Kidney (tissue), 14 donors: ENCODE data around the gene CEP250. TPM values are rescaled to one million over a fixed set of nuclear protein-coding genes. Genes with fewer than 3 reads are reported as not detected.

ENCODE experiments used
- DNase-seq, 5 donors: peaks; one replicate each; pipeline ENCODE4 v3.0.0-alpha.2; 2013 to 2020
- FAIRE-seq: peaks from 2 replicates; lab custom pipeline; 2012; peaks lifted over from hg19 to GRCh38; lab: Jason Lieb, UNC
- H3K27ac ChIP-seq, 2 donors: one replicate each; pipeline ENCODE4 v1.7.0; 2013; ENCODE audit warnings: low read depth in 2 of 2, low read length in 2 of 2, inconsistent platforms in 1 of 2
- H3K27me3 ChIP-seq: one replicate; pipeline ENCODE4 v1.7.1; 2013; ENCODE audit warnings: low read length, inconsistent platforms; ENCODE audit not compliant: control insufficient read depth, insufficient read depth
- H3K36me3 ChIP-seq, 3 donors: one replicate each; pipeline versions ENCODE4 v1.7.0 to v1.7.1; 2013; ENCODE audit warnings: low read length in 3 of 3, control low read depth in 1 of 3, inconsistent platforms in 1 of 3; ENCODE audit not compliant: insufficient read depth in 3 of 3, control insufficient read depth in 2 of 3
- H3K4me1 ChIP-seq, 3 donors: one replicate each; pipeline versions ENCODE4 v1.7.0 to v1.7.1; 2013; ENCODE audit warnings: low read length in 3 of 3, inconsistent platforms in 1 of 3, low read depth in 1 of 3; ENCODE audit not compliant: control insufficient read depth in 2 of 3, insufficient read depth in 2 of 3
- H3K4me3 ChIP-seq, 3 donors: one replicate each; pipeline versions ENCODE4 v1.7.0 to v1.8.1; 2013; ENCODE audit warnings: low read length in 3 of 3, control low read depth in 1 of 3, inconsistent platforms in 1 of 3
- H3K9ac ChIP-seq, 3 donors: one replicate each; pipeline versions ENCODE4 v1.7.0 to v1.7.1; 2013; ENCODE audit warnings: low read length in 3 of 3, control low read depth in 1 of 3, inconsistent platforms in 1 of 3
- H3K9me3 ChIP-seq, 3 donors: one replicate each; pipeline versions ENCODE4 v1.7.0 to v1.7.1; 2013; ENCODE audit warnings: low read length in 3 of 3, control low read depth in 1 of 3, inconsistent platforms in 1 of 3; ENCODE audit not compliant: control insufficient read depth in 2 of 3, insufficient read depth in 1 of 3
- CTCF ChIP-seq: IDR thresholded peaks from 3 replicates; pipeline ENCODE4 v1.5.1; 2012; ENCODE audit warnings: mild to moderate bottlenecking, moderate library complexity, borderline replicate concordance; ENCODE audit not compliant: insufficient read depth; ENCODE audit errors: extremely low read depth
- intact Hi-C: fragments of 100-400 bp; cut with DNase I; formaldehyde crosslinking; loops from one replicate; pipeline ENCODE4 v1.11.1; 2022
- polyA plus RNA-seq: library from polyadenylated mRNA; stranded (reverse); fragments of 350-450 nt; fragmentation: Illumina TruSeq; extraction: RNeasy Lipid Tissue Mini Kit (QIAGEN cat#74804); gene quantifications from one replicate; pipeline ENCODE4 v1.2.3, GENCODE V29; 2014; ENCODE audit warnings: low read depth, low replicate concordance; ENCODE audit not compliant: insufficient read depth
- total RNA-seq: library from RNA; stranded (reverse); fragmentation: NEBNext Ultra II Directional; extraction: Animal tissue kit (Norgen Biotek cat#: 25700); gene quantifications from one replicate; pipeline ENCODE4 v1.2.1, GENCODE V29; 2021
- donor health status: control.
- donor health status: control.
- donor health status: control.
- donor health status: control.
- donor health status: control.
- donor health status: DM: yes; HTN: yes; CAD: no.
- donor health status: Normal renal cell carcinoma (clear cell type).

Gene CEP250
- total and polyA plus RNA-seq, 2 donors from 2014 or later = 4.9 to 25.2 TPM

- no peak overlapping the region for H3K9ac ChIP-seq
- H3K27ac ChIP-seq = no peak overlapping the region
- DNase-seq (no peak), FAIRE-seq (no peak)
- no peaks in the 10 kb centered on the region for H3K9me3 ChIP-seq
- no peaks in the 10 kb centered on the region for H3K4me1 ChIP-seq
- no peak overlapping the region for H3K4me3 ChIP-seq
- H3K36me3 ChIP-seq = no peaks in the 10 kb centered on the region
- H3K27me3 ChIP-seq = no peaks in the 10 kb centered on the region
- TF ChIP-seq CTCF = peak; percentile 45
- intact Hi-C loops = no loop called here
Observed at GRCh38 chr20:35523298-35523888, 68.0 kb downstream of the CEP250 start.

- FAIRE-seq = no peak
- H3K36me3 ChIP-seq = no peaks in the 10 kb centered on the region
Observed at GRCh38 chr20:35525639-35526038, 70.2 kb downstream of the CEP250 start.

GRCh38 chr20:35527122-35527769 is 71.8 kb downstream of the CEP250 start:
- Histone ChIP-seq H3K27ac (no peak overlapping the region), H3K36me3 (no peaks in the 10 kb centered on the region), H3K9ac (no peak overlapping the region), H3K4me3 (no peak overlapping the region), H3K27me3 (no peaks in the 10 kb centered on the region), H3K4me1 (no peaks in the 10 kb centered on the region), H3K9me3 (no peaks in the 10 kb centered on the region)
- intact Hi-C loops = no loop called here
- TF ChIP-seq CTCF = no peak
- no peak for DNase-seq
- no peak for FAIRE-seq

More at GRCh38 chr20:35525639-35526038, 70.2 kb downstream of the CEP250 start:
- no peak overlapping the region for H3K27ac ChIP-seq
- no peak for DNase-seq
- no peak overlapping the region for H3K9ac ChIP-seq
- H3K4me1 ChIP-seq = no peaks in the 10 kb centered on the region
- no peaks in the 10 kb centered on the region for H3K9me3 ChIP-seq
- no peak overlapping the region for H3K4me3 ChIP-seq
- no peaks in the 10 kb centered on the region for H3K27me3 ChIP-seq
- no peak for TF ChIP-seq CTCF
- intact Hi-C loops = no loop called here
